H54 (cell line): ENCODE measurements around the gene ASIP.

Source experiments
- DNase-seq: peaks from one replicate; pipeline ENCODE4 v3.0.0; 2011; ENCODE audit warnings: low spot score, mixed read lengths; ENCODE audit not compliant: insufficient read length
- FAIRE-seq: peaks from 3 replicates; lab custom pipeline; 2011; peaks lifted over from hg19 to GRCh38; lab: Jason Lieb, UNC
- POLR2A ChIP-seq: IDR thresholded peaks from 2 replicates; pipeline ENCODE4 v1.6.1; 2011; ENCODE audit warnings: low read depth, mild to moderate bottlenecking, low read length

Gene ASIP

GRCh38 chr20:34302723-34303533 lies 61.7 kb downstream of the ASIP start, which contains the start of gene AHCY:
TSS of gene AHCY (minus strand) at chr20:34303355. CDS start at chr20:34303270, 85 bp downstream.
- FAIRE-seq (no peak), DNase-seq (peak; percentile 95)
- peak; percentile 76 for TF ChIP-seq POLR2A

GRCh38 chr20:34305333-34306230 lies 64.4 kb downstream of the ASIP start:
- DNase-seq: no peak
- TF ChIP-seq POLR2A: no peak
- no peak for FAIRE-seq

- no peak for TF ChIP-seq POLR2A
- FAIRE-seq (no peak), DNase-seq (no peak)
These were observed 68.5 kb downstream of the ASIP start for GRCh38 chr20:34309691-34310090.

- DNase-seq (no peak), FAIRE-seq (no peak)
- no peak for TF ChIP-seq POLR2A
These were observed 69.4 kb downstream of the ASIP start for GRCh38 chr20:34310481-34311117.

GRCh38 chr20:34311118-34312023 lies 70.1 kb downstream of the ASIP start:
- FAIRE-seq: no peak
- TF ChIP-seq POLR2A: no peak
- DNase-seq: no peak

- no peak for DNase-seq
- no peak for FAIRE-seq
These were observed 70.8 kb downstream of the ASIP start for GRCh38 chr20:34312024-34312460.

GRCh38 chr20:34312544-34313217 lies 71.5 kb downstream of the ASIP start:
- no peak for FAIRE-seq

More at GRCh38 chr20:34312024-34312460, 70.8 kb downstream of the ASIP start:
- no peak for TF ChIP-seq POLR2A

GRCh38 chr20:34315236-34315635 lies 74.0 kb downstream of the ASIP start:
- DNase-seq (no peak), FAIRE-seq (no peak)
- no peak for TF ChIP-seq POLR2A

More at GRCh38 chr20:34312544-34313217, 71.5 kb downstream of the ASIP start:
- DNase-seq: peak; percentile 81
- TF ChIP-seq POLR2A: no peak

- peak; percentile 28; the same call in 1 of the 2 replicates for TF ChIP-seq POLR2A
- DNase-seq (peak; percentile 70), FAIRE-seq (peak; percentile 55)
These were observed 75.1 kb downstream of the ASIP start for GRCh38 chr20:34316196-34316814.
